ENCODE data around the gene SIN3A. TPM values are rescaled to one million over a fixed set of nuclear protein-coding genes. Genes with fewer than 3 reads are reported as not detected.

SIN3A gene
- total and polyA plus RNA-seq, 4 donors = 6.8 to 21.9 (median 13.3) TPM

DNA sequence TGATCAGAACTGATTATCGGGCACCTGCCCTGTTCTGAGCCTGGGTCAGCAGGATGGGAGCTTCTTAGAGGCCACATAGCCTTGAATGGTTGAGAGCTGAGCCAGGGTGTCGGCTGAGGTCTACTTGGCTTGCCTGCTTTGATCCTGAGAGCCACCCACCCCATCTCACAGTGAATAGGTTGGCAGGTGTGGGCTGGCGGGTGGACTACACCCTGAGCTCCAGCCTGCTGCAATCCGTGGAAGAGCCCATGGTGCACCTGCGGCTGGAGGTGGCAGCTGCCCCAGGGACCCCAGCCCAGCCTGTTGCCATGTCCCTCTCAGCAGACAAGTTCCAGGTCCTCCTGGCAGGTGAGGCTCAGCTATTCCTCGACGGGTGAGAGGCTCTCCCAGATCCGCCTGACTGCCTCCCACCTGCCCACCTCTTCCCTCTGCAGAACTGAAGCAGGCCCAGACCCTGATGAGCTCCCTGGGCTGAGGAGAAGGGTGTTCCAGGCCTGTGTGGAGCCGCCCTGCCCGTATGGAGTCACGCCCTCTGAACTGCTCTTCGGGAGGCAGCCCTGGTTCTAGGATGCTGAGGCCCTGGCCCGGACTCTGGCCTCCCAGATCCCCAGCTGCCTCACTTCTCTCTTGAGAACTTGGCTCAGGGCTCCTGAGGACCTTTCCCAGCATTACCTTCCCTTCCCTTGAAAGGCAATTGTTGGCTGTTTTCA, 111.8 kb downstream of the SIN3A start:
- no peaks in the 10 kb centered on the region for H3K9me3 ChIP-seq (ENCODE audit: control insufficient read depth in 4 of 4, low read length in 3 of 4)
- H3K36me3 ChIP-seq (ENCODE audit: control insufficient read depth in 4 of 4, insufficient read depth in 3 of 4, low read depth in 1 of 4, low read length in 3 of 4) = peaks cover 0 to 10% (median 4%) of the 10 kb centered on the region in 4 donors
- peaks cover 0 to 18% (median 15%) of the 10 kb centered on the region in 4 donors for H3K4me1 ChIP-seq (ENCODE audit: control insufficient read depth in 4 of 4, insufficient read depth in 4 of 4, low read length in 3 of 4)
- 96% methylated on average over 13 of the region's 13 CpGs for WGBS
- no peak overlapping the region for H3K9ac ChIP-seq (ENCODE audit: low read depth in 1 of 2, low read length in 2 of 2)
- H3K27me3 ChIP-seq (ENCODE audit: control insufficient read depth in 4 of 4, insufficient read depth in 4 of 4, low read length in 3 of 4) = no peaks in the 10 kb centered on the region
- H3K4me3 ChIP-seq (ENCODE audit: low read depth in 1 of 3, low read length in 3 of 3) = no peak overlapping the region
- no peak for DNase-seq (ENCODE audit: low spot score)
- TF ChIP-seq ZBTB33 (IDR thresholded peaks at IDR 0.05) = no peak
- TF ChIP-seq SP1 (IDR thresholded peaks at IDR 0.05) = no peak
- TF ChIP-seq, protein P1, sequence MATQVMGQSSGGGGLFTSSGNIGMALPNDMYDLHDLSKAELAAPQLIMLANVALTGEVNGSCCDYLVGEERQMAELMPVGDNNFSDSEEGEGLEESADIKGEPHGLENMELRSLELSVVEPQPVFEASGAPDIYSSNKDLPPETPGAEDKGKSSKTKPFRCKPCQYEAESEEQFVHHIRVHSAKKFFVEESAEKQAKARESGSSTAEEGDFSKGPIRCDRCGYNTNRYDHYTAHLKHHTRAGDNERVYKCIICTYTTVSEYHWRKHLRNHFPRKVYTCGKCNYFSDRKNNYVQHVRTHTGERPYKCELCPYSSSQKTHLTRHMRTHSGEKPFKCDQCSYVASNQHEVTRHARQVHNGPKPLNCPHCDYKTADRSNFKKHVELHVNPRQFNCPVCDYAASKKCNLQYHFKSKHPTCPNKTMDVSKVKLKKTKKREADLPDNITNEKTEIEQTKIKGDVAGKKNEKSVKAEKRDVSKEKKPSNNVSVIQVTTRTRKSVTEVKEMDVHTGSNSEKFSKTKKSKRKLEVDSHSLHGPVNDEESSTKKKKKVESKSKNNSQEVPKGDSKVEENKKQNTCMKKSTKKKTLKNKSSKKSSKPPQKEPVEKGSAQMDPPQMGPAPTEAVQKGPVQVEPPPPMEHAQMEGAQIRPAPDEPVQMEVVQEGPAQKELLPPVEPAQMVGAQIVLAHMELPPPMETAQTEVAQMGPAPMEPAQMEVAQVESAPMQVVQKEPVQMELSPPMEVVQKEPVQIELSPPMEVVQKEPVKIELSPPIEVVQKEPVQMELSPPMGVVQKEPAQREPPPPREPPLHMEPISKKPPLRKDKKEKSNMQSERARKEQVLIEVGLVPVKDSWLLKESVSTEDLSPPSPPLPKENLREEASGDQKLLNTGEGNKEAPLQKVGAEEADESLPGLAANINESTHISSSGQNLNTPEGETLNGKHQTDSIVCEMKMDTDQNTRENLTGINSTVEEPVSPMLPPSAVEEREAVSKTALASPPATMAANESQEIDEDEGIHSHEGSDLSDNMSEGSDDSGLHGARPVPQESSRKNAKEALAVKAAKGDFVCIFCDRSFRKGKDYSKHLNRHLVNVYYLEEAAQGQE (IDR thresholded peaks at IDR 0.05) = no peak
- TF ChIP-seq HNF4A (conservative IDR thresholded peaks at IDR 0.05) = no peak
- no peak for TF ChIP-seq RXRA (IDR thresholded peaks at IDR 0.05)
- TF ChIP-seq NR2F2 (IDR thresholded peaks at IDR 0.05) = no peak
- TF ChIP-seq TAF1 (conservative IDR thresholded peaks at IDR 0.05) = no peak
- TF ChIP-seq, protein P2, sequence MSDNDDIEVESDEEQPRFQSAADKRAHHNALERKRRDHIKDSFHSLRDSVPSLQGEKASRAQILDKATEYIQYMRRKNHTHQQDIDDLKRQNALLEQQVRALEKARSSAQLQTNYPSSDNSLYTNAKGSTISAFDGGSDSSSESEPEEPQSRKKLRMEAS (IDR thresholded peaks at IDR 0.05) = no peak
- no peak for TF ChIP-seq HNF4G (IDR thresholded peaks at IDR 0.05)
- no peak for TF ChIP-seq FOXA2 (IDR thresholded peaks at IDR 0.05)
- no peak for TF ChIP-seq FOXA1 (IDR thresholded peaks at IDR 0.05)
- no peak for TF ChIP-seq GABPA (IDR thresholded peaks at IDR 0.05 in 1 of 2, conservative IDR thresholded peaks at IDR 0.05 in 1 of 2)
- TF ChIP-seq YY1 (IDR thresholded peaks at IDR 0.05) = no peak
- TF ChIP-seq EGR1 (IDR thresholded peaks at IDR 0.05; ENCODE audit: low read depth in 2 of 2) = no peak
- TF ChIP-seq RAD21 (IDR thresholded peaks at IDR 0.05) = no peak
- no peak for TF ChIP-seq CTCF (IDR thresholded peaks at IDR 0.05; ENCODE audit: low read depth, low read length, missing input control)
- no peak for TF ChIP-seq JUND (IDR thresholded peaks at IDR 0.05)
- no peak overlapping the region for H3K27ac ChIP-seq (ENCODE audit: low read depth in 1 of 2, low read length in 2 of 2)
